ENCODE measurements around the gene ERGIC2.
"Not testable (repeated sequence)": the region's sequence is repeated elsewhere in the genome, so short reads cannot be mapped to it uniquely, and the experiment has no call there.

ERGIC2 gene

GRCh38 chr12:29380536-29381523 lies at the start of gene ERGIC2:
Gene ERGIC2 (minus strand): TSS chr12:29381172. CDS start chr12:29371633, 9,539 bp downstream.
- DNase-seq = peak; percentile 94

GRCh38 chr12:29430716-29431044 lies 49.7 kb upstream of the ERGIC2 start:
- DNase-seq = no peak

GRCh38 chr12:29429999-29430715 lies 49.2 kb upstream of the ERGIC2 start:
- DNase-seq = no peak

- no peak for DNase-seq
Observed at GRCh38 chr12:29428633-29429032, 47.7 kb upstream of the ERGIC2 start.

DNA sequence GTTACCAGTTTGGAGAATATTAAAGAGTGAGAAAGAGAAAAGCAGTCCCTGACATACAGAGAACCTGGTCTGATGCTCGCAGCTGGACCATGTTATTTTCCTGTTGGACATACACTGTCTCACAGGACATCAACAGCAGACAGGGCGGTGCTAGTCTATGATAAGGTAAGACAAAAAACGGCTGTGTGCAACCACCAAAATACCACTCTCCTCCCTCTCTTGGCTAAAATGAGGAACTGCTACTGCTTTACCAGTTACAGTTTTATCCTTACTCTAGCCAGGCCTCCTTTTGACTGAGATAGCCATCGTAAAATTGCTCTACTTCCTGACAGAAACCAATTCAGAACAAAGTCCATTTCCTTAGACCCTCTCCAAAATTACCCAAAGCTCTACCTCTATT lies 47.0 kb upstream of the ERGIC2 start:
- peak; percentile 4 for DNase-seq

- DNase-seq = no peak
Observed at GRCh38 chr12:29426498-29426897, 45.5 kb upstream of the ERGIC2 start.

- no peak for DNase-seq
Observed at GRCh38 chr12:29425722-29426121, 44.8 kb upstream of the ERGIC2 start.

DNA sequence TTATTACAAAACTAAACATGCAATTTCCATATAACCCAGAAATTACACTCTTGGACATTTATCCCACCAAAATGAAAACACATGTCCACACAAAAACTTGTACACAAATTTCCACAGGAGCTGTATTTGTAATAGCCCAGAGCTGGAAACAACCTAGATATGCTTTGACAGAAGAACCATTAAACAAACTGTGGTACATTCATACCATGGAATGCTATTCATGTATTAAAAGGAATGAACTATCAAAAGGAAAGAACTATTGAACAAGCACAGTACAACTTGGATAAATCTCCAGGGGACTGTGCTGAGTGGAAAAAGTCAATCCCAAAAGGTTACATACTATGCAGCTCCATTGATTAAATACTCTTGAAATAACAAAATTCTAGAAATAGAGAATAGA lies 35.8 kb upstream of the ERGIC2 start:
- no peak for DNase-seq

GRCh38 chr12:29415111-29415510 lies 34.1 kb upstream of the ERGIC2 start:
- DNase-seq = no peak

DNA sequence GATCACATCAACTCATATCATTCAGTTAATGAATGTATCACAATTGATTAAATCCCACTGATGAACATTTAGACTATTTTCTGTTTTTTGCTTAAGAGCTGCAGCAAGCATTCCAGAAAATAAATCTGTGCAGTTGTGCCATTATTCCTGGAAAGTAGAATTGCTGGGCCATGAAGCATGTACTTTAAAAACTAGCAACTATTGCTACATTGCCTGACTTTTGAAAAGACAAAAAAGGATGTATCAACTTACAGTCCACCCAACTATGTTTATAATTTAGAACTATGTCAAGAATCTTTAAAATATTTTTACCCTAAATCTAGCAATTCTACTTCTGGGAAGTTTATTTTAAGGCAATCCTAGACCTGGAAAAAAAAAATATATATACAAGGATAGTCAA lies 33.4 kb upstream of the ERGIC2 start:
- no peak for DNase-seq

DNA sequence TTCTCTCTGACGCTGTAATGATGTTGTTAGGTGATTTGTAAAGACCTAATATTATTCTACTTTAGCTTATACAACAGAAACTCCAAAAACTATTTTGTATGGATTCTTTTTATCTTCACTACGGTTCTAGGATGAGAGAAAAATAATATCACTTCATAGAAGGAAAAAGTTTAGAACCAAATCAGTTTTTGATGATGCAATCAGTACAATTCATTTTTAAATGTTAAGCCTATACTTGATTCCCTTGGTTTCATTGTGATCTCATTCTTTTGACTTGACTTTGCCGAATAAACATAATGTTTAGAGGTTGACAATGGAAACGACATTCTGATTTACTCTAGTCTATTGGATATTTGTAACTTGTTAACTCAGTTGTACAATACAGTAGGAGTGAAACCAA lies 24.6 kb upstream of the ERGIC2 start:
- no peak for DNase-seq

DNA sequence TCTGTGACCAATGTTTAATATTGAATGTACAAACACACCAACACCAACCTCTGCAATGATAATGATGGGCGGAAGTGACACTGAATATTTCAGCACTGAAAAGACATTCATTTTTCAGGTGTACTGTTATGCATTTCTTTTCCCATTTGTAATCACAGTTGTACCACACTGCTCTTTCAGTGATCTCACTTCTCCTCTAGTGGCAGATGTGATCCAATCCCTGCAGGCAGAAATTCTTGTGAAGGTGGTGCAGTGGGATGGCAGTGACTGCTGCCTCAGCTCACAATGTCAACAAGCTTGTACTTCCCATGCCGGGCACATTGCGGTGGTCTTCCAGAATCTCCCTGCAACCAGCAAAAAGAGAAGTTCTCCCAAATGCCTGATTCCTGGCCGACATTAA lies 23.0 kb upstream of the ERGIC2 start:
- DNase-seq = no peak

DNA sequence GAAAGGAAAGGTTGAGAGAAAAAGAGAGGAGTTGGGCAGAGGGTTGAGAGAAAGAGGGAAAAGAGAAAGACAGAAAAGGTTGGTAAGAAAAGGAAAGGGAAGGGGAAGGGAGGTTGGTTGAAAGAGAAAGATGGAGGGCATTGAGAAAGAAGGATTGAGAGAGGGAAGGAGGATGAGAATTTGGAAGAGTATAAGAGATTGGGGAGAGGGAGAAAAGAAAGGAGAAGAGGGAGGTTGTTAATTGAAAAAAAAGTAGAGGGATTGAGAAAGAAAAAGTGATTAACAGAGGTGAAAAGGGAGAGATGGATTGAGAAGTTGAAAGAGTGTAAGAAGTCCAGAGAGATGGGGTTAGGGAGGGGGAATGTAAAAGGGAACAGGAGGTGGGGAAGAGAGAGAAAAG lies 21.5 kb upstream of the ERGIC2 start:
- no peak for DNase-seq

DNA sequence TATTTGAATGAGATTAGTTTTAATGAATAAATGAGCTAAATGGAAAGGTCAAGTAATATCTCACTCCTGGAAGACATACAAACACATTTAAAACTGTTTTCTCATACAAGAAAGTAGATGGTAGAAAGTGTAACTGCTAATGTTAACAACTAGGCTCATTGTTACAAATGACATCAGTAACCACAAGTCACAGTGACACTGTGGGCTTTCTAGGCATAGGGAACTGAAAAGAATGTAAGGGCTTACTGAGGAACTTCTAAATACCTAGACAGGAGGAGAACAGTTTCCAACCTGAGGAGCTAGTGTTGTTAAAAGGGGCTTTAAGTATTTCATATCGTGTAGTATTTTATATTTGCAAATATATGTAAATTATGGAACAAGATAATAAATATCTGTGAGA lies 17.5 kb upstream of the ERGIC2 start:
- DNase-seq = no peak

- DNase-seq = no peak
Observed at GRCh38 chr12:29396774-29397173, 15.8 kb upstream of the ERGIC2 start.

GRCh38 chr12:29395356-29395755 lies 14.4 kb upstream of the ERGIC2 start:
- no peak for DNase-seq

DNA sequence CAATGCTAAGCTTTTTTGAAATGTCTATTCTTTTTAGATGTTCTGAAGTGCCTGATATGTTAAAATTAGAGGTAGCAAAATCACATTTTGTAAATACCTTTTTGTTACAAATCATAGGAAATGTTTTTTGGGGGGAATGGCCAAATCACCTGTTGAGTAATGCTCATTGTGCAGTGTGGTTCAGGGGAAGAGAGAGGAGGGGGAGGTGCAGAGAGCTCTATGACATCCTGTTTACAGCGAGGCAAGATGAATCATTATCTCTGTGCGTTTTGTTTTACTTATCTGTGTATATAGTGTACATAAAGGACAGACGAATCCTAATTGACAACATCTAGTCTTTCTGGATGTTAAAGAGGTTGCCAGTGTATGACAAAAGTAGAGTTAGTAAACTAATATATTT lies 9.4 kb upstream of the ERGIC2 start:
- DNase-seq = not testable (repeated sequence)

GRCh38 chr12:29389295-29389919 lies 8.4 kb upstream of the ERGIC2 start:
- no peak for DNase-seq

- DNase-seq = not testable (repeated sequence)
Observed at GRCh38 chr12:29386084-29386680, 5.2 kb upstream of the ERGIC2 start.

DNA sequence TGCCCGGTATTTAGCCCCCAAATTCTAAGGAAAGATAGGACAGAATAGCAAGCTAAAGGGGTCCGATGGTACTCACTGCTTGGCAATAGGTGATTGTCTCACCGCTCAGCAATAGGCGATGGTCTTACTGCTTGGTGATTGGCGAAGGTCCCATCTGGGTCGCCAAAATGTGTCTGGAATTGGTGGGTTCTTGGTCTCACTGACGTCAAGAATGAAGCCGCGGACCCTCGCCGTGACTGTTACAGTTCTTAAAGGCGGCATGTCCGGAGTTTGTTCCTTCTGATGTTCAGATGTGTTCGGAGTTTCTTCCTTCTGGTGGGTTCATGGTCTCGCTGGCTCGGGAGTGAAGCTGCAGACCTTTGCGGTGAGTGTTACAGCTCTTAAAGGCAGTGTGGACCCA lies 4.2 kb upstream of the ERGIC2 start:
- not testable (repeated sequence) for DNase-seq

DNA sequence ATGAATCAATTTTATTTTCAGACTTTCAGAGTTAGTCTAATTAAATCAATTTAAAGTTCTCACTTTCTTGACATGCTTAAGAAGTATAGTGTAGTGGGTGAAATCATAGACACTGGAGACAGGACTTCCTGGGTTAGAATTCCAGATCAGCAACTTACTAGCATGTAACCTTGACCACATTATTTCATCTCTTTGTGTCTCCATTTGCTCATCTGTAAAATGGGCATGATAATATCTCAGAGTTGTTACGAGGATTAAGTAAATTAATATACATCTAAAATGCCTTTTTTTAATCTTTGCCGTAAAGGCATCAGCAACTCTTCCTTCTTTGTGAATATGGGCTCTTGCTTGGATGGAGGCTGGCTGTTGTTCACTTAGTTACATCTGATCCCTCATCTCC lies 1.3 kb upstream of the ERGIC2 start:
- no peak for DNase-seq

DNA sequence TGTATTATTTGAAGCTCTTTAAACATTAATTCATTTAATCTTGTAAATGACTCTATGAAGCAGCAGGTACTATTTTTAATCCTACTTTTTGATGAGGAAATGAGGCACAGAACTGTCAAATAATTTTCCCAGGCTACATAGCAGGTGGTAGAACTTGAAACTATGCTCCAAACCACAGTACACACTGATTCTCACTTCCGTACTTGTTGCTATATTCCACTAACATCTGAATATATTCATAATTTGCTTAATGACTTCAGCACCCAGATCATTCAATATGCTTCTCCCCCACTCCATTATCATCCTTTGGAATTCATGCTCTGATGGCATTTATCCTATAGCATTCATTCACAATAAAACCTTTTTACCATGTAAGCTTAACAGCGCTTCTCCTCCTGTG lies 4.9 kb downstream of the ERGIC2 start:
- DNase-seq = no peak

DNA sequence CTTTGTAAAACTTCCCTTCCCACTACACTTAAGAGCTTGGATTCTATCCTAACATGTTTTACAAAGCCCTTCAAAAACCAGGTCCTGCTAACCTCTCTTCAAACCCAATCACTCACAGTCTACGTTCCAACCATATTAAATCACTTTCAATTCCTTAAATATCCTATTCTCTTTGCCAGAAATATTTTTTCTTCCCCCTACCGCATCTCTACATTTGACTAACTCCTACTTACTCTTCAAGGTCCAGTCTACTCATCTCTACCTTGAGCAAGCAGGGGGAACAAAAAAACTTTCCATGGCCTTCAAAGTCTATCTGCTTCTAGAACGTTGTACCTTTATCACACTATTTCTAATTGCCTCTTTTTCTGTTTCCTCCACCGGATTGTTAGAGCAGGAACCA lies 6.1 kb downstream of the ERGIC2 start:
- DNase-seq = no peak

Measured in GDM1 (cell line).